HL-60/S4 (cell line): Measurements from ENCODE around the gene MED28.
"Not testable (repeated sequence)": the region's sequence is repeated elsewhere in the genome, so short reads cannot be mapped to it uniquely, and the experiment has no call there.

Experiments
- in situ Hi-C: fragments of 300-500 bp; cut with MboI; formaldehyde crosslinking; loops from 2 replicates; pipeline ENCODE4 v1.14.3; 2022; ENCODE audit warnings: low sequenced_read_pairs

Gene MED28

GRCh38 chr4:17616283-17616682 lies 1.8 kb downstream of the MED28 start:
- in situ Hi-C loops, result no loop called here

GRCh38 chr4:17618926-17619325 lies 4.5 kb downstream of the MED28 start:
- in situ Hi-C loops, result no loop called here

GRCh38 chr4:17619416-17620105 lies 5.1 kb downstream of the MED28 start:
- in situ Hi-C loops, result no loop called here

- in situ Hi-C loops, result no loop called here
These were observed 9.1 kb downstream of the MED28 start for GRCh38 chr4:17623451-17624001.

- in situ Hi-C loops, result no loop called here
These were observed 10.4 kb downstream of the MED28 start for GRCh38 chr4:17624821-17625220.

- in situ Hi-C loops, result no loop called here
These were observed 15.8 kb downstream of the MED28 start for GRCh38 chr4:17630228-17630627.

GRCh38 chr4:17633600-17633999 lies 19.2 kb downstream of the MED28 start:
- in situ Hi-C loops, result no loop called here

GRCh38 chr4:17635056-17635455 lies 20.6 kb downstream of the MED28 start:
- in situ Hi-C loops, result no loop called here

- in situ Hi-C loops, result no loop called here
These were observed 21.9 kb downstream of the MED28 start for GRCh38 chr4:17636341-17636695.

GRCh38 chr4:17636696-17637622 lies 22.5 kb downstream of the MED28 start:
- in situ Hi-C loops, result no loop called here

- in situ Hi-C loops, result no loop called here
These were observed 24.7 kb downstream of the MED28 start for GRCh38 chr4:17639136-17639535.

GRCh38 chr4:17642398-17642783 lies 27.9 kb downstream of the MED28 start:
- in situ Hi-C loops, result no loop called here

GRCh38 chr4:17646693-17647092 lies 32.3 kb downstream of the MED28 start:
- in situ Hi-C loops, result no loop called here

- in situ Hi-C loops, result no loop called here
These were observed 32.9 kb downstream of the MED28 start for GRCh38 chr4:17647176-17647806.

GRCh38 chr4:17647927-17648326 lies 33.5 kb downstream of the MED28 start:
- in situ Hi-C loops, result no loop called here

GRCh38 chr4:17650406-17650805 lies 36.0 kb downstream of the MED28 start:
- in situ Hi-C loops, result no loop called here

GRCh38 chr4:17654701-17655100 lies 40.3 kb downstream of the MED28 start:
- in situ Hi-C loops, result no loop called here

GRCh38 chr4:17657090-17657489 lies 42.6 kb downstream of the MED28 start:
- in situ Hi-C loops, result no loop called here

- in situ Hi-C loops, result no loop called here
These were observed 43.4 kb downstream of the MED28 start for GRCh38 chr4:17657849-17658248.

GRCh38 chr4:17659196-17659595 lies 44.8 kb downstream of the MED28 start:
- in situ Hi-C loops, result not testable (repeated sequence)

- in situ Hi-C loops, result no loop called here
These were observed 48.3 kb downstream of the MED28 start for GRCh38 chr4:17662694-17663093.
